ENCODE data around the gene ELOVL6. TPM values are rescaled to one million over a fixed set of nuclear protein-coding genes. Genes with fewer than 3 reads are reported as not detected.
"Not testable (repeated sequence)": the region's sequence is repeated elsewhere in the genome, so short reads cannot be mapped to it uniquely, and the experiment has no call there.

Gene ELOVL6
- total RNA-seq, 1 donor from 2014 or later = 31.7 TPM

DNA sequence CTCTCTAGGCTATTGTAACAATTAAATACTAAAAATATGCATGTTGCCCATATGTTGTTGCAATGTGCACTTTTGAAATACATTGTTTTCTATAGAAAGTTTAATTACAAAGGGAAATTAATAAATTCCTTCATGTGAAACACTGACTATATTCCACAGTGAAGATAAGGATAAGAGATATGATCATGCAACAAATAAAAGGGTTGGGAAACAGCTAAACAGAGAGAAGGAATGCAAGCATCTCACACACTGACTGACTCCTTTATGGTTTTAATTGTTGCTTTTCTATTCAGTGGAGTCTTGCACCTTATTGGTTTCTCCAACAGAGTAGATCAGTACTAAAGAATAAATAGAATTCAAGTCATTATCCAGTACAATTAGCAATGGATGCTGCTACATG is 37.8 kb downstream of the ELOVL6 start:
- DNase-seq (ENCODE audit: low read depth) = no peak

DNA sequence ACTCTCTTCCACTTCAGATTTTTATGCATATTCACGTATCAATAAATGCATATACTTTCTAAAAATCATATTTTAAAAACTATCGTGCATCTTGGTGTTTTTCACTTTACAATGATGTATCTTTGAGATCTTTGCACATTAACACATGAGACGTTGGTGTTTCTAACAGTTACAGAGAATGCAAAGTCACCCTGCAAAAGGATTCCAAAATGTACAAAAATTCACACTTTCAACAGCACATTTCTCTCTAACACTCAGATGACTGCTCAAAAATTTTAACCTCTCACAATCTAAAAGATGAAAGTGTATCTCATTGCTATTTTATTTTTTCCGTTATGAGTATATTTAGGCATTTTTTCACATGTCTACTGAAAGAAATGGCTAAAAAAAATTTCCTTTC is 38.9 kb downstream of the ELOVL6 start:
- no peak for DNase-seq (ENCODE audit: low read depth)

DNA sequence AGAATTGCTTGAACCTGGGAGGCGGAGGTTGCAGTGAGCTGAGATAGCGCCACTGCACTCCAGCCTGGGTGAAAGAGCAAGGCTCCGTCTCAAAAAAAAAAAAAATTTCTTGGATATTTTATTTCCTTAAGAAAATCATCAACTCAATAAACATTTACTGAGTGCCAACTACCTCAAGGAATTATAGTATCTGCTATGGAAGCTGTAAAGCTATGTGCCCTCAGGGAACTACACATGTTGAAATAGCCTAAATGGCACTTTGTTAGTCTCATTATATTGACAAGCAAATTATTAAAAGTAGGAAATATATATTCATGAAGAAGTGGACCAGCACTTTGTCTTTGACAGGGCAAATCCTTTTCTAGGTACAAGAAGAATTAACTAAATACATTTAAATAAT is 40.8 kb downstream of the ELOVL6 start:
- DNase-seq (ENCODE audit: low read depth) = no peak

DNA sequence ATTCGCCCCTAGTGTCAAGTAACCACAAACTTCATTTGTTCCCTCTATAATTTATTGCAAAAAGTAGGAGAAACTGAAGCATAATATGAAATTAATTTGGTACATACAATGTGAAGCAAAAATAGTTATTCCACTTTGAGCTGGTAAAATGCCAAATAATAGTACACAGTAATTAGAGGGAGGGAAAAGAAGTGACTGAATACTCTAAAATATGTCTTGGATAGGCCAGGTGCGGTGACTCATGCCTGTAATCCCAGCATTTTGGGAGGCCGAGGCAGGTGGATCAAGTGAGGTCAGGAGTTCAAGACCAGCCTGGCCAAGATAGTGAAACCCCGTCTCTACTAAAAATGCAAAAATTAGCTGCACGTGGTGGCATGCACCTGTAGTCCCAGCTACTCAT is 41.2 kb downstream of the ELOVL6 start:
- not testable (repeated sequence) for DNase-seq (ENCODE audit: low read depth)

DNA sequence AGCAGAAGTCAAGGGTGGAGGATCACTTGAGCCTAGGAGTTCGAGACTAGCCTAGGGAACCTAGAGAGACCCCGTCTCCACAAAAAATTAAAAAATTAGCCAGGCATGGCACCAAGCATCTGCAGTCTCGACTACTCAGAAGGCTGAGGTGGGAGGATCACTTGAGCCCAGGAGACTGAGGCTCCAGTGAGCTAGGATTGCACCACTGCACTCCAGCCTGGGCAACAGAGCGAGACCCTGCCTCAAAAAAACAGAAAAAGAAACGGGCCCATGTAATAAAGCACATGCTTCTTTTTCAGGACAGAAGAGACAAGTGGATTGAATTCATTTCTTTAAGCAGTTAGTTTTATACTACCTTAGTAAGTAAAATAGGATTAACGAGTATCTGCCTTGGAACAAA is 42.0 kb downstream of the ELOVL6 start:
- no peak for DNase-seq (ENCODE audit: low read depth)

DNA sequence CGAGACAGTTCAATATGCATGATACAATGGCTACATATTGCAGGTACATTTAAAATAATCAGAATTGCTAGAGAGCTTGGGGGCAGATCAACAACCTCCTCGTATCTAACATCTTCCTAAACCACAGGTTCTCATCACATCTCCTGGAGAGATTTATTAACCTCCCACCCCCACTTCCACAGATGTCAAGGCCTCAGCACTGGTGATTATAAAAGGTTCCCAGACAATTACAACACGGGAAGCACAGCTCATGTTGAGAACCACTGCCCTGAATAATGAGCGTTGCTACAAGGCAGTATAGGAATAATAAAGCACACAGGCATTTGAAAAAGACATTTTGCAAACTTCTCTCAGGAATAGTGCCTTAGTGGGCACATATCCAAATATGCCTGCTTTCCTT is 42.8 kb downstream of the ELOVL6 start:
- no peak for DNase-seq (ENCODE audit: low read depth)

DNA sequence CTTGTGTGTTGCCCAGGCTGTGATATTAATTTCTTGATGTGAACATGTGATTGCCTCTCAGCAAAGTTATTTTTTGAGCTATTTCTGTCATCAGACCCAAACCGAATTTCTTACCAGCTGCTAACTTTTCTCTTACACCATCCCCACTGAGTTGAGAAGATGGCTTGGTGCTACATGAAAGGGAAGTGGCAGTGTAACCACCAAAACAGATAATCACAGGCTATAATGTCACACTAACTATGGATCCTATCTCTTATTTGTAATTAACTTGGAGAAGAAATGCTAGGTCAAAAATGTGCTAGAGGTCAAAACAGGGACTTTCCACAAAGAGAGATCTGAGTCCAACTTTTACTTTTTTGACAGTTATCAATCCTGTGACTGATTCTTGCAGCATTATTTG is 43.8 kb downstream of the ELOVL6 start:
- DNase-seq (ENCODE audit: low read depth) = no peak

DNA sequence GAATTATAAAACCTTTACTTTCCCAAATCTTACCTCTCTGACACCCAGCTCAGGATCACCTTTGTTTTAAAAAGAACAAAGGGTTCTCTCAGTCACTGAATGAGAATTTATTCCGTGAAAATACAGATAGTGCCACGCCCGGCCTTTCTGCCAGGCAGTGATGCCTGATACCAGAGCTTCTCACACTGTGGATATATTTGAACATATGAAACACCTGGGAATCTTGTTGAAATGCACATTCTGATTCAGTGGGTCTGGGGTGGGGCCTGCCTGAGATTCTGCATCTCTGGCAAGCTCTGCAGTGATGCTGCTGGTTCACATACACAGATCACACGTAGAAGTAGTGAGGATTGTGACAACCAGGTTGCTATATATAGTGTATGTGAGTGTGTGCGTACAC is 46.0 kb downstream of the ELOVL6 start:
- DNase-seq (ENCODE audit: low read depth) = no peak

DNA sequence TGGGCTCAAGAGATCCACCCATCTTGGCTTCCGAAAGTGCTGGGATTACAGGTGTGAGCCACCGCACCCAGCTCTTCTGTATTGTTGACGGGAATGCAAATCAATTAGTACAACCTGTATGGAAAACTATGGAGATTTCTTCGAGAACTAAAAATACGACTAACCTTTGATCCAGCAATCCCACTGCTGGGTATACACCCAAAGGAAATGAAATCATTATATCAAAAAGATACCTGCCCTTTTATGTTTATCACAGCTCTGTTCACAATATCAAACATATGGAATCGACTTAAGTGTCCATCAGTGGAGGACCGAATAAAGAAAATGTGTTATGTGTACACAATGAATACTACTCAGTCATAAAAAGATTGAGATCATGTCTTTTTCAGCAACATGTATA is 49.3 kb downstream of the ELOVL6 start:
- no peak for DNase-seq (ENCODE audit: low read depth)

DNA sequence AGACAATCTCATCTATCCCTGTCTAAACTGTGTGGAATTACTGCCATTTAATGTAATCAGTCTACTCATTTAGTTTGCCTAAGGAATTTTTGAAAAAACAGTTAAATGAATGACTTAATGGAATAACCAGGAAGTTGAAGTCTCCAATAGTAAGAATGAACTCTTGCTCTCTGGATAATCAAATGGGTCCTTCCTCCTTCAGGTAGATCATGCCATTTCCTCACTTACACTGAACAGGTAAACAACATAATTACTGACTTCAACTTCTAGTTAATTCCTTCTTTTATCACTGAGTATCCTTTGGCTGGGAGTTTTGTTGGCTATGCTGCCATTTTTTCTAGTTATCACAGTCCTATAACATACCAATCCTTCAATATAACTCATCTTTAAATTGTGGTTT is 56.0 kb downstream of the ELOVL6 start:
- DNase-seq (ENCODE audit: low read depth) = no peak

DNA sequence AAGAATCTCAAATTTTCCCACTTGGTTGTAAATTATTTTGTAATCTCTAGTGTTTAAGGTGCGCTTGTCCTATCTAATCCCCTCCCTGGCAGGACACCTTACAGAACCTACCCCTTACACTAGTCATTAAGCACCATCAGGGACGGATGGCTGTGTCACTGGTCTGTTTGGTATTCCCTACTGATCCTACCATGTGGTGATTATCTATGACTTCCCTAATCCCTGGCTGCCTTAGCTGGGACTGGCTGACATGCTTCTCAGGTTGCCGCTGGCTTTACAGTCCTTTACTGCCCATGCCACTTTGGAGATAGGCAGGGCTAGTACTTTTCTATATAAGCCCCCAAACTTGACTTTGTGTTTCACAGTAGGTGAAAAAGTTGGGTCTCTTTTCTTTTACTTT is 58.6 kb downstream of the ELOVL6 start:
- DNase-seq (ENCODE audit: low read depth) = no peak

DNA sequence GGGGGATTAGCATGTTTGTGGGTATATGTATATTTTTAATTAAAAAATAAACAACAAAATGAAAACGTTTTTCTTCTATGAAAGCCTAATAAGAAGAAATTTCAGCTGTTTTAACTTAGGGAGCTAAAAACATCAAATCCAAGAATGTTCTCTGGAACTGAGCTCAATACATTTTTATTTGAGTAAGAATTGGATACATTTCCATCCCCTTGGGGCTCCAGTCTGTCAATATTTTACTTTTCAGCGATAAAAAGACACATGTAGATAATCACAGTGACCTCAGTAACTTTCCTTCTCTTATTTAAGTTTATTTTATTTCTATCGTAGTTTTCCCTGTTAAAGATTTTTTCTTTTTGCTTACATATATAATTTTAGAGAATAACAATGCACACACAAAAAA is 59.3 kb downstream of the ELOVL6 start:
- DNase-seq (ENCODE audit: low read depth) = no peak

DNA sequence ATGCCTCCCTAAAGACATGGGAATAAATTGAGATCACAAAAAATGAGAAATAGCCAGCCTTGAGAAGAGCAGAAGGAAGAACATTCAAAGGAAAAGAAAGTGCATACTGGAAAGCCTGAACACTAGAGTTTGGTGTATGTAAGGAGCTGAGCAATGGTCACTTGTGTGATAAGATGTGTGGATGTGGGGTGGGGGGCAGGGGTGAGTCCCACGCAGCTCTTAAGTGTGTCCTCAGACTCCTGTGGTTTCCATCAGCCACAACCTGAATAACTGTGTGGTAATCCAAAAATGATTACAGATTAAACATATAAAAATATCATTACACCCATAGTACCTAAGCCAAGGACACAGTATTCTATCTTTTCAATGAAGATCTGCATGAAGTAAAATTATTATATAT is 59.9 kb downstream of the ELOVL6 start:
- no peak for DNase-seq (ENCODE audit: low read depth)

DNA sequence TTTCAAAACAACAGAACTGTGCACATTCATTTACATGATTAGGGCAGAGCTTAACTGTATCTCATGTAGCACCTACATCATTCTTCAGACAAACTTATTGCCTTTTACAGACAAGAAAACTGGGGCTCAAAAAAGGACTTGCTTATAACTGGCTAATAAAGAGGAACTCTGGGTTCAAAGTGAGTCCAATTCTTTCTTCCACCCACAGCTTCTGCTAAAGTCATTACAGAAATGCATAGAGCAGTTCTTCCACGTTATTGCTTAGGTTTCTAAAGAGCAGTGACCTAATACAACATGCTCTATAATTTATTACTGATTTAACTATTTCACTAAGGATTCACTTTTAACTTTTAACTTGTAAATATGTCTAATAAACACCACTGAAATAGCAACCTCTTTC is 60.6 kb downstream of the ELOVL6 start:
- DNase-seq (ENCODE audit: low read depth) = no peak

DNA sequence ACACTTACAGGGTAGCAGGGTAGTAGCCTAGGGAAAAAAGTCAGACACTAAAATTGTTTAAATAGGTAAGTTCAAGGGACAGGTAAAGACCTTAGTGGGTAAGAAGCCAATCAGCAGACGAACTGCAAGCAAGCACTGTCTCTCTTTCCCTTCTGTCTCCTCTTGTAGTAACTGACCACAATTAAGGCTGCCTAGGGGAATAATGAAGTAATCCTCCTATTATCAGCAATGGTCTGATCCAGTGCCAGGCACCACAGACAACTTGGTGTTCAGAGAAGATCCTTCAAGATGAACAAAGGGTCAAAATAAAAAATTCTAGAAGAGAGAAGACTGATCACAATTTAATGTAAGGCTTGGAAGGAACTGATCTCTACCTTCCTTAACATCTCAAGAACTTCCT is 62.9 kb downstream of the ELOVL6 start:
- no peak for DNase-seq (ENCODE audit: low read depth)

DNA sequence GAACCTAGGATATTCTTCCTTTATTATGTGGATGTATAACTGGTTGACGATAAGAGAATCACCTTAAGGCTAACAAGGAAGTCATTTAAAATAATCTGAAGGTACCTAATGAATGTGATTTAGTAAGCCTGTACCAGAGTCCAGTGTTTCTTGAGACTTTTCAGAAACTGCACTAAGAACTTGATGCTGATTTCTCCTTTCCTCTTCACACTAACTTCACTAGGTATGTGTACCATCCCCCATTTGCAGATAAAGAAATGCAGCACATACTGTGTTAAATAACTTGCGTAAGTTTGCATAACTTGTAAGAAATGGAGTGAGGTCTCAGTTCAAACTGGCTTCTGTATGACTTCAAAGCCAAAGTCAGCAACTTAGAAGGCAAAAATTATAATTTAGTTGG is 63.3 kb downstream of the ELOVL6 start:
- no peak for DNase-seq (ENCODE audit: low read depth)

DNA sequence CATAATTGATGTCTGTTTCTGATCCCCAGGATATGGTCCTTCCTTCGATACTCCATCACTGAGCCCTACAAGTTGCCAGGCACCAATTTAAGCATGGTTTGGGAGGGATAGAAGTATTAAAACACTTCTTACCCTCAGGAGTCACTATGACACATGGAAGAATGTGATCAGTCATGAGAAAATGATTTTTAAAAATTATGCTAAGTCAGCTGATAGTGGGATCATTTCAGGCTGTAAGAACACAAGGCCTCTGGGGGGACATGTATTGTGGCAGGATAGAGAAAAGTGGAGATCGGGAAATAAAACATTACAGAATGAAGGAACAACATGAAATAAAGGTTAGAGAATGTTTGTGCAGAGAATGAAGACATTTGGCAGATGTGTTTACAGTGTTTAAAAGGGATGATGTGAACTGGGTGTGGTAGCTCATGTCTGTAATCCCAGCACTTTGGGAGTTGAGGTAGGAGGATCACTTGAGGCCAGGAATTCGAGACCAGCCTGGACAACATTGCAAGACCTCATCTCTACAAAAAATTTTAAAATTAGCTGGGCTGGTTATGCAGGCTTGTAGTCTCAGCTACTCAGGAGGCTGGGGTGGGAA is 64.0 kb downstream of the ELOVL6 start:
- DNase-seq (ENCODE audit: low read depth) = no peak

DNA sequence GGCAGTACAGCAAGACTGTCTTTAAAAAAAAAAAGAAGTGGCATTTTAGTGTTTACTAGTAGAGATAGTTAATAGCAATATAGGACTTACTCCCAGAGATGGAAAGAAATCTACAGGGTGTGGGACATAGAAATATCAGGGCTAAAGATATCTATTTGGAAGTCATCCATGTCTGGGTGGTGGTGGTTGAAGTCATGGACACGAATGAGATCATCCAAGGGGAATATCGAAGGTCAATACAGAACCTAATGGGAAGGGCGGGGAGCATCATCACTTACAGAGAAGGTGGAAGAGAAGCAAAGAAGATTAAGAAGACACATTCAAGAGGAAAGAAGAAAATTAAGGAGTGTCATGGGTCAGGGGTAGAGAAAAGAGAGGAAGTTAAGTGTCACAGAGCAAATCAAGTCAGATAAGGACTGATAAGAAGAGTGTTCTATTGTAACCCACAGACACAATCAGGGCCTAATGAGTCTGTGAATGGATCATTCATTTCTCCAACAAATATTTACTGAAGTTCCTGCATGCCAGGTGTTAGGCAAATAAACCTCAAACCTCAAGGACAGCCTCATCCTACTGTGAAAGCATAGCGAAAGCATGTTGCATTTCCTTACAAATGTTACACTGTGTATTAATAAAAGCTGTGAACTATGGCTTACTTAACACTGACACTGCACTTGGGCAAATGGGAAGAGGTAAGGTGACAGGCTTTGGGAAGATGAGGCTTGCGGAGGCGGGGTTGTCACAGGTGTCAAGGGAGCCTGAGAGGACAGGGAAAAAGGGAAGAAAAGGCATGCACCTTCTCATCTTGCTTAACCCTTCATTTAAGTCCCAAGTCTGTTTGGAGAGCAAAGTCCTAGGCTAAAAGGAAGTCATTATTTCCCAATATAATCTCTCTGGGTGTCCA is 65.3 kb downstream of the ELOVL6 start:
- DNase-seq (ENCODE audit: low read depth) = no peak

DNA sequence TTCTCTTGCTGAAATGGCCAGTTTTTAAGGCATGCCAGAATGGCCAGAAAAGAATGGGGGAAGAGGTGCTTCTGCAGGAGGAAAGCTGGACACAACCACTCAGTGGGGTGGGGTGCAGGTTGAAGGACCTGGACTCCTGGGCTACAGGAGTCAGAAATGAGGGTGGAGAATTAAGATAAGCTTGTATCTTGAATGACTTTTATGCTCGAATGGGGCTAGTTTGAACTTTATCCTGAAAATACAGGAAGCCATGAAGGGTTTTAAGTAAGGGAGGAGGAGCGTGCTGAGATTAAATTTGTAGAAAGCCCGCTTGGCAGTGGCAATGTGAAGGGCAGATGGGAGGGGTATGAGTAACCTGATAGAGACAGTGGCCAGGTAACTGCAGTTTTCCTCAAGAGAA is 66.5 kb downstream of the ELOVL6 start:
- DNase-seq (ENCODE audit: low read depth) = no peak

DNA sequence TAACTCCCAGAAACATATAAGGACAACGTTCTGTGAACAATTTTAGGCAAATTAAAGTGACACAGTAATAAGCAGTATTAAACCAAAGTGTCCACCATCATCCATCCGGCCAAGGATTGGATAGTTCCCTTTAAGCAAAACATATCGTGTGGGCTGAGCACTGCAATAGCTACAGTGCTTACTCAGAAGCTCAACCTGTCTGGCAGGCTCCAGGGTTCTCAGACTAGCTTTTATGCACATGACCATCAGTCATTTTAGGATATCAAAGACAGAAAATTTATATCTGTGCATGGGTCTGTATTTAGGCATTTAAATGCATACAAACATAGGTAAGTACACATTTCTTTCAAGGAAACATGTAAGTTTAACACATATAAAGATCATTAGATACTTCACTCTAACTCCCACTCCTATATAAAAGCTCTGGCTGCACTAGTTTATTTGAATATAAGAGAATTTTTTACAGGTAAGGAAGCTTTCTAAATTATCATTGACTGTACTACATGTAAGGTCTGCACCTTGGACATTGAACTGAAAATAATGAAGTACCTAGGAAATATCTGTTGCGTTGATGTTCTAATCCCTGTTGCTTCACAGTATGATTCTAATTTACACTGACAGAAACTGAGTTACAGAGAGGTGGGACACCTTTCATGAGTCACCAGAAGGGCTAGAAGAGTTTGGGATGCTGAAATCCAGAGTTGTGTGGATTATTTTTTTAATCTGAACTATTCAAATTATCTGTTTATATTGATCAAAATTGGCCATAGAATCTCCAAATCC is 67.6 kb downstream of the ELOVL6 start:
- DNase-seq (ENCODE audit: low read depth) = no peak

DNA sequence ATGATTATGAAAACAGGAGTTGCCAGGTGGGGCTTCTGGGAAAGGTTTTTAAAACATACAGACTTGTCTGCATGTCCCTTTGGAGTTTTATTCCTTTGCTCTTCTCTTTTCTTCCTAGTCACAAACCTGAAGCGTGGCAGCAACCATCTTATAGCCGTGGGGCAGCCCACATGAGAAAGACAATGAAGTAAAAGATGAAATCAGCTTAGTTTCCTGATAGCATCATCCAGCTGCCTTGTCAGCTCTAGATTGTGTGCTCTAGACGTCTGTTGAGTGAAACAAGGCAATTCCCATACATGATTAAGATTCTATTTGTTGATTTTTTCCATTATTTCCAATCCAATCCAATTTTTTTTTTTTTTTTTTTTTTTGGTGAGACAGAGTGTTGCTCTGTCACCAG is 68.9 kb downstream of the ELOVL6 start:
- DNase-seq (ENCODE audit: low read depth) = no peak

DNA sequence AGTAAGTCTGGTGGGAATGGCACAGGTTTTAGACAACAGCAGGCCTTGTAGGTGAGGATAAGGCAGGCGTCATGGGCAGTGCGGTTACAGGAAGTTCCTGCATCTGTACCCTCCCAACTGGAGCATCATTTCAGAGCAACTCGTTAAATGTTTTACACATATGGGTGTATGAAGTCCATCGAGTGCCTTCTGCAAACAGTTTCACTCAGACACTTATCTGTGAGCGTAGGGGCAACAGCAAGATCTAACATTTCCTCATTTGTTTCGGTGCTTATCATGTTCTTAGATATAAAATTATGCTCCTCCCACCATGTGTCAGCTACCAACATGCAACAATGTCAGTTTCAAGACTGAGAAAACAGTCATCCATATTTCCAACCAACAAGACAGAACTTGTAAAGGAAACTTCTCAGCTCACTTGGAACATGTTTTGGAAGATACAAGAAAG is 69.9 kb downstream of the ELOVL6 start:
- DNase-seq (ENCODE audit: low read depth) = no peak

DNA sequence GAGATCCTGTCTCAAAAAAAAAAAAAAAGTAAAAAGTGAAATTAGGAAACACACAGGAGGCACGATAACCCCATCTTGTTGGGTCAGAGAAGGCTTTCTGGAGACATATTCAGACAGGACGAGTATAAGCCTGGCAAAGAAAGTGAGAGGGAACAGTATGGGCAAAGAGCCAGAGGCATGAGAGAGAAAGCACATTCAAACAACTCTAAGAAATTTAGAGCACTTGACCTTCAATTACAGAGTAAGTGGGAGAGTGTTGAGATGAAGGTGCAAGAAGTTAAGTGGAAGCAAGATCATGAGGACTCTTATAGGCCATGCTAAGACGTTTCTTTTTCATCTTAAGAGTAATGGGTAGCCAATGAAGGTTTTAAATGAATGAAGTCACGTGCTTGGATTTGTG is 70.4 kb downstream of the ELOVL6 start:
- no peak for DNase-seq (ENCODE audit: low read depth)

Data from renal cortical epithelial cell (primary cell).